IPS-15b (cell line): Measurements from ENCODE around the gene ARID4B.
"Not testable (repeated sequence)": the region's sequence is repeated elsewhere in the genome, so short reads cannot be mapped to it uniquely, and the experiment has no call there.

ENCODE experiments used
- H3K27me3 ChIP-seq: one replicate; pipeline ENCODE4 v1.6.1; 2013; ENCODE audit warnings: low read length; ENCODE audit not compliant: control insufficient read depth, insufficient read depth
- H3K36me3 ChIP-seq: one replicate; pipeline ENCODE4 v1.6.1; 2013; ENCODE audit warnings: low read length; ENCODE audit not compliant: control insufficient read depth, insufficient read depth
- H3K4me1 ChIP-seq: one replicate; pipeline ENCODE4 v1.6.1; 2013; ENCODE audit warnings: mild to moderate bottlenecking, low read length; ENCODE audit not compliant: control insufficient read depth, insufficient read depth
- H3K4me3 ChIP-seq: one replicate; pipeline ENCODE4 v1.5.1; 2013; ENCODE audit warnings: low read depth, low read length
- H3K9ac ChIP-seq: one replicate; pipeline ENCODE4 v1.6.1; 2013; ENCODE audit warnings: low read depth, mild to moderate bottlenecking, low read length
- H3K9me3 ChIP-seq: one replicate; pipeline ENCODE4 v1.6.1; 2013; ENCODE audit warnings: mild to moderate bottlenecking, low read length; ENCODE audit not compliant: control insufficient read depth, insufficient read depth

ARID4B gene

GRCh38 chr1:235160957-235161684 is 166.9 kb downstream of the ARID4B start, which contains the start of gene RBM34:
TSS of gene RBM34 (minus strand) at chr1:235161250. CDS start at chr1:235161226, 24 bp downstream.
- H3K9ac ChIP-seq, result peak within 1 kb of the TSS; percentile 83
- H3K36me3 ChIP-seq, result peaks cover 5% of the 10 kb centered on the region
- H3K9me3 ChIP-seq, result no peaks in the 10 kb centered on the region
- H3K4me3 ChIP-seq, result peak within 1 kb of the TSS; percentile 87
- no peaks in the 10 kb centered on the region for H3K4me1 ChIP-seq
- H3K27me3 ChIP-seq, result no peaks in the 10 kb centered on the region

DNA sequence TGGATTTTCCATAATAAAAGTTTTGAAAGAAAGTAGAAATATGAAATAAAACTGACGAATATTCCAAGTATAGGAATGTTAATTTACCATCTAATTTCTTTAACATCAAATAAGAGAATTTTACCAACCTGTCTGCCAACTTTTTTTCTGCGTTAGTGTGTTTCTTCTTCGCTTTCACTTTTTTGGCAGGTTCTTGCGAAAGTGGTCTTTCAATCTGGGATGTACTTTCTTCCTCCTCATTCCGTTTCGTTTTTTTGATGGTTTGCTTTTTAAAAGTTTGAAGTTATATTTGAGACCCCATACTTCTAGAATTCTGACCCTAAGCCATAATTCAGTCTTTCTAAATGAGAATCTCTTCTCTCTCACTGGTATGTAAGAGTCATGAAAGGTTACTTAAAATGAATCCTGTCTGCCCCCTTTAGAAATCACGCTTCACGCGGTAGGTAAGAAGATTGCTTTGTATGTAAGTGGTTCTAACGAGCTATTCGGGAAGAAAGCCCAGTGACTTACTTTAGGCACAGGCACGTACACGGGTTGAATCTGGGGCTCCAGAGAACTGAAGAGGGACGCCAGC is 167.5 kb downstream of the ARID4B start:
- Histone ChIP-seq H3K27me3 (no peaks in the 10 kb centered on the region), H3K4me1 (no peaks in the 10 kb centered on the region), H3K4me3 (peak overlapping the region; percentile 87), H3K9ac (peak overlapping the region; percentile 83), H3K36me3 (peaks cover 5% of the 10 kb centered on the region), H3K9me3 (no peaks in the 10 kb centered on the region)

DNA sequence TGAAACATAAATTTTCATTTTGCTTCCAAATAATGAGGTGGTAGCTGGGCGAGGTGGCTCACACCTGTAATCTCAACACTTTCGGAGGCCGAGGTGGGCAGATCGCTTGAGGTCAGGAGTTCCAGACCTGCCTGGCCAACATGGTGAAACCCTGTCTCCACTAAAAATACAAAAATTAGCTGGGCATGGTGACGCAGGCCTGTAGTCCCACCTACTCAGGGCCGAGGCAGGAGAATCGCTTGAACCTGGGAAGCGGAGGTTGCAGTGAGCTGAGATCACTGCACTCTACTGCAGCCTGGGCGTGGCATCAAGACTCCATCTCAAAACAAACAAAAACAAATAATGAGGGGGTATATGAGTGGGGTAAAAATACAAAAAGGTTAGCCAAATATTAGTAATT is 168.0 kb downstream of the ARID4B start:
- H3K4me3 ChIP-seq, H3K9me3 ChIP-seq, H3K4me1 ChIP-seq, H3K27me3 ChIP-seq, H3K36me3 ChIP-seq, H3K9ac ChIP-seq: not testable (repeated sequence)

- not testable (repeated sequence) for H3K27me3 ChIP-seq, H3K36me3 ChIP-seq, H3K9ac ChIP-seq, H3K4me1 ChIP-seq, H3K4me3 ChIP-seq, H3K9me3 ChIP-seq
Observed at GRCh38 chr1:235159284-235159683, 168.7 kb downstream of the ARID4B start.

DNA sequence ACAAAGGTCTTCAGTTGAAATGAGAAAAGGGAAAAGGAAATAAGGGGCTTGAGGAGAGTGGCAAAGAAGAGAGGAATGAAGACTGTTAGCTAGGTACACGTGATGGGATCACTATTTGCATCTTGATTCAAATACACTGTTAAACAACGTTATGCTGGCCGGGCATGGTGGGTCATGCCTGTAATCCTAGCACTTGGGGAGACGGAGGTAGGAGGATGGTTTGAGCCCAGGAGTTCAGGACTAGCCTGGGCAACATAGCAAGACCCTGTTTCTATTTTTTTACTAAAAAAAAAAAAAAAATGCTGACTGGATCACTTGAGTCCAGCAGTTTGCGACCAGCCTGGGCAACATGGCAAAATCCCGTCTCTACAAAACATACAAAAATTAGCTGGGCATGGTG is 169.3 kb downstream of the ARID4B start:
- no peaks in the 10 kb centered on the region for H3K27me3 ChIP-seq
- H3K4me3 ChIP-seq, result no peak overlapping the region
- no peaks in the 10 kb centered on the region for H3K9me3 ChIP-seq
- H3K9ac ChIP-seq, result no peak overlapping the region
- no peaks in the 10 kb centered on the region for H3K4me1 ChIP-seq
- H3K36me3 ChIP-seq, result peaks cover 6% of the 10 kb centered on the region

DNA sequence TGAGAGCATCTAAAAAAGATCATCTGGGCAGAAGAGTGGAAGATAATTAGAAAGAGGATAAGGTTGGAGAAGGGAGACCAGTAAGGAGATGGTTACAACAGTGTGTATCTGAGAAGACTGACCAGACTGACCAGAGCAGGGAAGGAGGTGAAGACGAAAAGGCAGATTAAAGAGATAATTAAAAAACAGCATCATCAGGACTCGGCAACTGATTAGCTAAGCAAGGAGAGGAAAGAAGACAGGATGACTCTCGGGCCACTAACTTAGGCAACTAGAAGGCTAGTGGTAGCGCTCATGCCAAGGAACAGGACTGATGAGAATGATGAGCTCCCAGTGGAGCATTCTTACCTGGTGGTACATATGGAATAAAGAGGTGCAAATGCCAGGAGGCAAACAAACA is 170.8 kb downstream of the ARID4B start:
- H3K27me3 ChIP-seq, result no peaks in the 10 kb centered on the region
- no peaks in the 10 kb centered on the region for H3K9me3 ChIP-seq
- H3K9ac ChIP-seq, result no peak overlapping the region
- H3K36me3 ChIP-seq, result peaks cover 7% of the 10 kb centered on the region
- no peak overlapping the region for H3K4me3 ChIP-seq
- no peaks in the 10 kb centered on the region for H3K4me1 ChIP-seq

DNA sequence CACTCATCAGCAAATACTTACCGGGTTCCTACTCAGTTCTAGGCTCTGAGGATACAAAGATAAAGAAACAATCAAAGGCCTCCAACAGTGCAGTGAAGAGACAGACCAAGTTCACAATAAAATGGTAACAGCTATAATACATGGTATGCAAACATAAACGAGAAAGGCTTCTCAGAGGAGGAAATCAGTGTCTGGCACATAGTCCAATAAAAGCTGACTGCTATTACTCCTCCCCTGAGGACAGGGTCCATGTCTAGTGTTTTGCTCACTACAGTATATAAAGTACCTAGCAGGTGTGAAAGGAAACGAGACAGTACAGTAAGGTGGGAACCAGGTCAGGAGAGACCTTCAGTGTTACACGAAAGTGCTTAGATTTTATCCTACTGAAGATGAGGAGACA is 171.2 kb downstream of the ARID4B start:
- Histone ChIP-seq H3K27me3 (no peaks in the 10 kb centered on the region), H3K9ac (no peak overlapping the region), H3K36me3 (peaks cover 7% of the 10 kb centered on the region), H3K4me3 (no peak overlapping the region), H3K9me3 (no peaks in the 10 kb centered on the region), H3K4me1 (no peaks in the 10 kb centered on the region)

- Histone ChIP-seq H3K9ac (no peak overlapping the region), H3K4me1 (no peaks in the 10 kb centered on the region), H3K27me3 (no peaks in the 10 kb centered on the region), H3K36me3 (peaks cover 9% of the 10 kb centered on the region), H3K9me3 (no peaks in the 10 kb centered on the region), H3K4me3 (no peak overlapping the region)
Observed at GRCh38 chr1:235156265-235156664, 171.7 kb downstream of the ARID4B start.

GRCh38 chr1:235152235-235152634 is 175.7 kb downstream of the ARID4B start:
- Histone ChIP-seq H3K4me3 (no peak overlapping the region), H3K36me3 (peaks cover 8% of the 10 kb centered on the region), H3K9me3 (no peaks in the 10 kb centered on the region), H3K9ac (no peak overlapping the region), H3K4me1 (no peaks in the 10 kb centered on the region), H3K27me3 (no peaks in the 10 kb centered on the region)

- H3K36me3 ChIP-seq, result peaks cover 8% of the 10 kb centered on the region
Observed at GRCh38 chr1:235151033-235151432, 176.9 kb downstream of the ARID4B start.

DNA sequence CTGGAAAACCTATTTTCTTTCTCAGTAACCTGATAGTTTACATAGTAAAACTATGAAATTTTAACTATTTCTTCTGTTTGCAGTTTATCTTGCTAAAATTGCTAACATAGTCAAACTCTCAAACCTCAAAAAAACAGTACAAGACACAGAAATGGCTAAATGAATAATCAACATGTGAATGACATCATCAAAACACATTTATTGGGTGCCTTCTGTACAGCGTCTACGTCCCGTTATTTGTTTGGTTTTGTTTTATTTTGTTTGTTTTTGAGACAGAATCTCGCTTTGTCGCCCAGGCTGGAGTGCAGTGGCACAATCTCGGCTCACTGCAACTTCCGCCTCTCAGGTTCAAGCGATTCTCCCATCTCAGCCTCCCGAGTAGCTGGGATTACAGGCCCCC is 178.2 kb downstream of the ARID4B start:
- H3K36me3 ChIP-seq, result peaks cover 8% of the 10 kb centered on the region
- H3K9me3 ChIP-seq, result no peaks in the 10 kb centered on the region
- H3K4me1 ChIP-seq, result no peaks in the 10 kb centered on the region
- H3K4me3 ChIP-seq, result no peak overlapping the region
- no peaks in the 10 kb centered on the region for H3K27me3 ChIP-seq
- H3K9ac ChIP-seq, result no peak overlapping the region

More at GRCh38 chr1:235151033-235151432, 176.9 kb downstream of the ARID4B start:
- no peak overlapping the region for H3K4me3 ChIP-seq
- H3K4me1 ChIP-seq, result no peaks in the 10 kb centered on the region
- H3K27me3 ChIP-seq, result no peaks in the 10 kb centered on the region
- no peaks in the 10 kb centered on the region for H3K9me3 ChIP-seq
- H3K9ac ChIP-seq, result no peak overlapping the region

GRCh38 chr1:235147269-235147668 is 180.7 kb downstream of the ARID4B start:
- Histone ChIP-seq H3K9me3 (no peaks in the 10 kb centered on the region), H3K36me3 (peaks cover 6% of the 10 kb centered on the region), H3K4me1 (no peaks in the 10 kb centered on the region), H3K27me3 (no peaks in the 10 kb centered on the region), H3K4me3 (no peak overlapping the region), H3K9ac (no peak overlapping the region)
